HG02763 (cell line): Measurements from ENCODE around the gene CBX3.
"Not testable (repeated sequence)": the region's sequence is repeated elsewhere in the genome, so short reads cannot be mapped to it uniquely, and the experiment has no call there.

Experiments
- ATAC-seq: cut with Tn5 transposase; IDR thresholded peaks from one replicate; pipeline ENCODE4 v1.9.1; 2021; ENCODE audit warnings: mild to moderate bottlenecking, moderate library complexity; ENCODE audit not compliant: unreplicated experiment

CBX3 gene

GRCh38 chr7:26201247-26202018, at the start of gene CBX3:
TSS of gene CBX3 (plus strand) at chr7:26201745. CDS start at chr7:26202999, 1,254 bp downstream.
- ATAC-seq: peak; percentile 45

- peak; percentile 66 for ATAC-seq
Observed at GRCh38 chr7:26151953-26152781, 49.4 kb upstream of the CBX3 start, which contains the start of gene NFE2L3. TSS of gene NFE2L3 (plus strand) at chr7:26152198. CDS start at chr7:26152499, 301 bp downstream.

- ATAC-seq: peak; percentile 21
Observed at GRCh38 chr7:26152782-26153240, 48.7 kb upstream of the CBX3 start.

GRCh38 chr7:26153241-26153822, 48.2 kb upstream of the CBX3 start:
- no peak for ATAC-seq

GRCh38 chr7:26153823-26154783, 47.4 kb upstream of the CBX3 start:
- no peak for ATAC-seq

GRCh38 chr7:26155531-26156375, 45.8 kb upstream of the CBX3 start:
- no peak for ATAC-seq

- peak; percentile 25 for ATAC-seq
Observed at GRCh38 chr7:26156451-26157420, 44.8 kb upstream of the CBX3 start.

GRCh38 chr7:26157520-26158105, 43.9 kb upstream of the CBX3 start:
- ATAC-seq: no peak

- ATAC-seq: no peak
Observed at GRCh38 chr7:26159243-26159642, 42.3 kb upstream of the CBX3 start.

GRCh38 chr7:26160896-26161295, 40.6 kb upstream of the CBX3 start:
- ATAC-seq: no peak

GRCh38 chr7:26162431-26162830, 39.1 kb upstream of the CBX3 start:
- ATAC-seq: no peak

GRCh38 chr7:26163804-26164203, 37.7 kb upstream of the CBX3 start:
- not testable (repeated sequence) for ATAC-seq

GRCh38 chr7:26165950-26166683, 35.4 kb upstream of the CBX3 start:
- no peak for ATAC-seq

- ATAC-seq: peak; percentile 22
Observed at GRCh38 chr7:26166684-26167266, 34.8 kb upstream of the CBX3 start.

- ATAC-seq: peak; percentile 80
Observed at GRCh38 chr7:26167303-26167934, 34.1 kb upstream of the CBX3 start.

- no peak for ATAC-seq
Observed at GRCh38 chr7:26168458-26169023, 33.0 kb upstream of the CBX3 start.
